Subcutaneous abdominal adipose tissue (tissue), 5 donors: ENCODE data around the gene GBP2.

Experiments used
- H3K27ac ChIP-seq: one replicate; pipeline ENCODE4 v1.7.0; 2013; ENCODE audit warnings: low read depth, mild to moderate bottlenecking, inconsistent platforms, low read length, moderate library complexity
- H3K27me3 ChIP-seq, 5 donors: one replicate each; pipeline ENCODE4 v1.7.0; 2013; ENCODE audit warnings: low read length in 5 of 5, inconsistent platforms in 1 of 5; ENCODE audit not compliant: control insufficient read depth in 5 of 5, insufficient read depth in 4 of 5
- H3K36me3 ChIP-seq, 5 donors: one replicate each; pipeline ENCODE4 v1.7.0; 2013; ENCODE audit warnings: low read length in 5 of 5; ENCODE audit not compliant: control insufficient read depth in 5 of 5, insufficient read depth in 5 of 5
- H3K4me1 ChIP-seq, 5 donors: one replicate each; pipeline ENCODE4 v1.7.0; 2013; ENCODE audit warnings: low read length in 5 of 5, mild to moderate bottlenecking in 3 of 5, moderate library complexity in 1 of 5; ENCODE audit not compliant: control insufficient read depth in 5 of 5, insufficient read depth in 5 of 5
- H3K4me3 ChIP-seq, 5 donors: one replicate each; pipeline ENCODE4 v1.7.0; 2013; ENCODE audit warnings: low read length in 5 of 5, low read depth in 1 of 5
- H3K9ac ChIP-seq, 5 donors: one replicate each; pipeline ENCODE4 v1.7.0; 2013; ENCODE audit warnings: low read length in 5 of 5, mild to moderate bottlenecking in 4 of 5, moderate library complexity in 3 of 5
- H3K9me3 ChIP-seq, 5 donors: one replicate each; pipeline ENCODE4 v1.7.0; 2013; ENCODE audit warnings: low read length in 5 of 5; ENCODE audit not compliant: control insufficient read depth in 5 of 5
- donor health status: healthy.
- donor health status: healthy.
- donor health status: healthy.
- donor health status: healthy.
- donor health status: healthy.

The GBP2 gene

GRCh38 chr1:89151047-89151446 lies 25.1 kb upstream of the GBP2 start:
- H3K27me3 ChIP-seq, result no peaks in the 10 kb centered on the region
- no peak overlapping the region for H3K4me3 ChIP-seq
- no peak overlapping the region for H3K27ac ChIP-seq
- H3K4me1 ChIP-seq, result no peaks in the 10 kb centered on the region
- no peak overlapping the region for H3K9ac ChIP-seq
- H3K9me3 ChIP-seq, result no peaks in the 10 kb centered on the region
- H3K36me3 ChIP-seq, result no peaks in the 10 kb centered on the region

- H3K4me3 ChIP-seq, result no peak overlapping the region
- no peaks in the 10 kb centered on the region for H3K4me1 ChIP-seq
- no peaks in the 10 kb centered on the region for H3K36me3 ChIP-seq
- H3K27ac ChIP-seq, result no peak overlapping the region
- no peaks in the 10 kb centered on the region for H3K9me3 ChIP-seq
- H3K27me3 ChIP-seq, result no peaks in the 10 kb centered on the region
- no peak overlapping the region for H3K9ac ChIP-seq
Measured at GRCh38 chr1:89149976-89150375, 24.1 kb upstream of the GBP2 start.

GRCh38 chr1:89149229-89149628 lies 23.3 kb upstream of the GBP2 start:
- Histone ChIP-seq H3K9me3 (no peaks in the 10 kb centered on the region), H3K4me3 (no peak overlapping the region), H3K9ac (no peak overlapping the region), H3K27me3 (no peaks in the 10 kb centered on the region), H3K27ac (no peak overlapping the region), H3K4me1 (no peaks in the 10 kb centered on the region), H3K36me3 (no peaks in the 10 kb centered on the region)

GRCh38 chr1:89147678-89148658 lies 22.1 kb upstream of the GBP2 start:
- H3K9ac ChIP-seq, result no peak overlapping the region
- no peaks in the 10 kb centered on the region for H3K9me3 ChIP-seq
- H3K27me3 ChIP-seq, result no peaks in the 10 kb centered on the region
- no peaks in the 10 kb centered on the region for H3K36me3 ChIP-seq
- H3K27ac ChIP-seq, result no peak overlapping the region
- no peaks in the 10 kb centered on the region for H3K4me1 ChIP-seq
- no peak overlapping the region for H3K4me3 ChIP-seq

- H3K27ac ChIP-seq, result no peak overlapping the region
- no peaks in the 10 kb centered on the region for H3K4me1 ChIP-seq
- no peaks in the 10 kb centered on the region for H3K36me3 ChIP-seq
Measured at GRCh38 chr1:89146721-89147120, 20.8 kb upstream of the GBP2 start.

DNA sequence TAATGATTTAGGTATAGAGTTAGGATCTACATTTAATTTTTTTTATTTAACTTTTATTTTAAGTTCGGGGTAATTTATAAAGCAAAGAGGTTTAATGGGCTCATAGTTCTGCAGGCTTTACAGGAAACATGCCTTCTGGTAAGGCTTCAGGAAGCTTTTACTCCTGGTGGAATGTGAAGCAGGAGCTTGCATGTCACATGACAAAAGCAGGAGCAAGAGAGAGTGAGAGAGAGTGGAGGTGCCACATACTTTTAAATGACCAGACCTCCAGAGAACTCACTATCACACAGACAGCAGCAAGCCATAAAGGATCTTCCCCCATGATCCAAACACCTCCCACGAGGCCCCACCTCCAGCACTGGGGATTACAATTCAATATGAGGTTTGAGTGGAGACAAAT lies 17.6 kb upstream of the GBP2 start:
- Histone ChIP-seq H3K4me3 (no peak overlapping the region), H3K36me3 (no peaks in the 10 kb centered on the region), H3K27me3 (no peaks in the 10 kb centered on the region), H3K4me1 (no peaks in the 10 kb centered on the region), H3K9me3 (no peaks in the 10 kb centered on the region), H3K27ac (no peak overlapping the region), H3K9ac (no peak overlapping the region)

More at GRCh38 chr1:89146721-89147120, 20.8 kb upstream of the GBP2 start:
- Histone ChIP-seq H3K9me3 (no peaks in the 10 kb centered on the region), H3K27me3 (no peaks in the 10 kb centered on the region), H3K4me3 (no peak overlapping the region), H3K9ac (no peak overlapping the region)

- Histone ChIP-seq H3K27ac (no peak overlapping the region), H3K9me3 (no peaks in the 10 kb centered on the region), H3K4me1 (no peaks in the 10 kb centered on the region), H3K36me3 (no peaks in the 10 kb centered on the region), H3K4me3 (no peak overlapping the region), H3K9ac (no peak overlapping the region), H3K27me3 (no peaks in the 10 kb centered on the region)
Measured at GRCh38 chr1:89142160-89142559, 16.2 kb upstream of the GBP2 start.

DNA sequence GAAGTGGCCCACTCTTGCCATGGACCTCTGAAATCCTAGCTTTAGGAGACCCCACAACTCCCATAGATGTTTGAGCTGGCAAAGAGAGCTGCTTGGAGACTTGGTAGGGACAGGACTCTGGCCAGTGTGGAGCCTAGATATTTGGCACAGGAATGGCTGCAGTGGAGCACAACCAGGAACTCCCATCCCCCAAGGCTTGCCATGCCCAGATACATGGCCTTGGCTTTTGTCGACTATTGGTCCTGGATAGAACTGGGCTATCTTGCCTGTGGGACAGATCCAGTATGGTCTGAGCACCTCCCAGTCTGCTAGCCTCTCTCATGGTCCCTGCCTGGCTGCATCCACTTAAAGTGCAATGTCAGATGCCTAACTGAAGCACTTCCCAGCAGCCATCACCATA lies 7.8 kb upstream of the GBP2 start:
- Histone ChIP-seq H3K36me3 (no peaks in the 10 kb centered on the region), H3K9ac (no peak overlapping the region), H3K4me3 (no peak overlapping the region), H3K9me3 (no peaks in the 10 kb centered on the region), H3K4me1 (peaks cover 3 to 19% (median 15%) of the 10 kb centered on the region in 5 donors), H3K27me3 (no peaks in the 10 kb centered on the region), H3K27ac (no peak overlapping the region)

DNA sequence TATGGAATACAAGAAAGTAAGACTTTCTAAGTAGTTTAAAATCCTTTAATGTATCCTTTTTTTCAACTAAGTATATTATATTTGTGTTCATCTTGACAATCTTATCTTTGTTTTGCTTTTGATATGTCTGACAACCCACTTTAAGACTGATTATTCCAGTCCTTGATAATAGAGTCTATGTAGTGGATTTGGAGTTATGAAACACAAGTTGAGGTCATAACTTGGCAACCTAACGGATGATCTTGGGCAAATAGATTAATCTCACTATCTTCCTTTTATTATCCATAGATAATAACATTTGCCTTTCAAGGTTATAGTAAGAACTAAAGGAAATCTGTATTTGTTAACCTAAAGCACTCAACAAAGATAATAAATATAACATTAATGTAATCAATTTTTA lies 4.8 kb upstream of the GBP2 start:
- H3K27ac ChIP-seq, result peak overlapping the region; percentile 58
- H3K27me3 ChIP-seq, result no peaks in the 10 kb centered on the region
- H3K9ac ChIP-seq, result no peak overlapping the region
- H3K9me3 ChIP-seq, result no peaks in the 10 kb centered on the region
- peaks cover 3 to 36% (median 23%) of the 10 kb centered on the region in 5 donors for H3K4me1 ChIP-seq
- no peaks in the 10 kb centered on the region for H3K36me3 ChIP-seq
- no peak overlapping the region for H3K4me3 ChIP-seq

DNA sequence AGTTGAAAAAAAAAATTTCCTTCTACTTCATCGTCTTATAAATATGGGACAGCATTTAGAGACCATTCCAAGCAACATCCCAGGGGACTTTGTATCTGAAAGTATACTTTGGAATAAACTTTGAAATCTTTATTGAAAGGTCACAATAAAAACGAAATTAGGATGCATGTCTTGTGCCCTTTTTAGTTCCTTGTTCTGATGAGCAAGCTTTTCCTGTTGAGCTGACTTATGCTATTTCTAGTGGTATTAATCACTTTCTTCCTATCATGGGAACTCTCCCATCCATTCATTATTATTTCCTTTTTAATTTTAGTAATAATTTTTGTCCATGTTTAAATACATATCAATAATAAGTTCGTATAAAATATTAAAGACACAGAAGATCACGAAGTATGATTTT lies 4.0 kb upstream of the GBP2 start:
- no peaks in the 10 kb centered on the region for H3K9me3 ChIP-seq
- H3K36me3 ChIP-seq, result no peaks in the 10 kb centered on the region
- H3K27me3 ChIP-seq, result no peaks in the 10 kb centered on the region
- H3K9ac ChIP-seq, result no peak overlapping the region
- H3K4me1 ChIP-seq, result peaks cover 3 to 44% (median 28%) of the 10 kb centered on the region in 5 donors
- peak overlapping the region in 2 of 5 donors; percentile 56 to 61 for H3K4me3 ChIP-seq
- peak overlapping the region; percentile 84 for H3K27ac ChIP-seq
